Right hindlimb (tissue), 1 donor: ENCODE measurements around the gene SRRD.
"Not testable (repeated sequence)": the region's sequence is repeated elsewhere in the genome, so short reads cannot be mapped to it uniquely, and the experiment has no call there.

Experiments
- DNase-seq: peaks from one replicate; pipeline ENCODE4 v3.0.0-alpha.2; 2018

SRRD gene, protein sequence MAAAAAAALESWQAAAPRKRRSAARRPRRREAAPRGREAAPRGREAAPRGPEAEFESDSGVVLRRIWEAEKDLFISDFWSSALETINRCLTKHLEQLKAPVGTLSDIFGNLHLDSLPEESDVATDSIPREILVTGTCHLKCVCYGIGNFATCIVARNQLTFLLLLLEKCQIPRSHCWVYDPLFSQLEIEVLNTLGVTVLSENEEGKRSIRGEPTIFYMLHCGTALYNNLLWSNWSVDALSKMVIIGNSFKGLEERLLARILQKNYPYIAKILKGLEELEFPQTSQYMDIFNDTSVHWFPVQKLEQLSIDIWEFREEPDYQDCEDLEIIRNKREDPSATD

DNA sequence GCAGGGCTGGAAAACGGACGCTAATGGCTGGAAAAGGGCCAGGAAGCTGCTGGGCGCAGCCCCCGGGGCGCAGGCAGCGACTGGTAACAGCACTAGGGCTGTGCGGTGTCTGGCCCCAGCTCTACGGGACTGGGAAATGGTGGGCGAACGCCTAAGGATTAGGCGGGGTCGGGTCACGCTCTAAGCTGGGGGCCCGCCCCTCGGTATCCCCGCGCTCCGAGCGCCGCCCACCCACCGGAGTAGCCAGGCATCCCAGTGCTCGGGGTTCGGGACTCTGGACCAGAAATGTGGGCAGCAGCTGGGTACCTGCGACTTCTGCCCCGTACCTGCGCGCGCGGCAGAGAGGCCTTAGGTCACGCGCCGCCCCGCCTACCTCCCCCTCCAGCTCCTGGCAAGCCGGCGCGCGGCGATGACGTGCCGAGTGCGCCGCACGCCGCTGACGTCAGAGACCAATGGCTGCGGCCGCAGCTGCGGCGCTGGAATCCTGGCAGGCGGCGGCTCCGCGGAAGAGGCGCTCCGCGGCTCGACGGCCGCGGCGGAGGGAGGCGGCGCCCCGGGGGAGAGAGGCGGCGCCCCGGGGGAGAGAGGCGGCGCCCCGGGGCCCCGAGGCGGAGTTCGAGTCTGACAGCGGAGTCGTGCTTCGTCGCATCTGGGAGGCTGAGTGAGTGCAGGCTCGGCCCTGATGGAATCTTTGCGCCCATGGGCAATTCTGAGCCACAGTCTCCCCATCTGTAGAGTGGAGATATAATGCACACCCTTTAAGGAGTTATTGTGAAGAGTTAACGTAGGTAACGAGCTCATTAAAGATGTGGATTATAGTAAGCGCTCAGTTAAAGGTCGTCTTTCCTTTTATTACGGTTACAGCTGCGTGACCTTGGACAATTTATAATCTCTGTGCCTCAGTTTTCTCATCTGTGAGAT lies at the start of gene SRRD, which contains the start of gene HPS4:
Gene SRRD (plus strand): TSS at position 439 of the 921 bp plus-strand sequence. CDS start 14 bp downstream, at position 453.
Gene HPS4 (minus strand): TSS at position 345 of the 921 bp plus-strand sequence. CDS start 2,021 bp downstream, outside the sequence.
- peak; percentile 93 for DNase-seq

DNA sequence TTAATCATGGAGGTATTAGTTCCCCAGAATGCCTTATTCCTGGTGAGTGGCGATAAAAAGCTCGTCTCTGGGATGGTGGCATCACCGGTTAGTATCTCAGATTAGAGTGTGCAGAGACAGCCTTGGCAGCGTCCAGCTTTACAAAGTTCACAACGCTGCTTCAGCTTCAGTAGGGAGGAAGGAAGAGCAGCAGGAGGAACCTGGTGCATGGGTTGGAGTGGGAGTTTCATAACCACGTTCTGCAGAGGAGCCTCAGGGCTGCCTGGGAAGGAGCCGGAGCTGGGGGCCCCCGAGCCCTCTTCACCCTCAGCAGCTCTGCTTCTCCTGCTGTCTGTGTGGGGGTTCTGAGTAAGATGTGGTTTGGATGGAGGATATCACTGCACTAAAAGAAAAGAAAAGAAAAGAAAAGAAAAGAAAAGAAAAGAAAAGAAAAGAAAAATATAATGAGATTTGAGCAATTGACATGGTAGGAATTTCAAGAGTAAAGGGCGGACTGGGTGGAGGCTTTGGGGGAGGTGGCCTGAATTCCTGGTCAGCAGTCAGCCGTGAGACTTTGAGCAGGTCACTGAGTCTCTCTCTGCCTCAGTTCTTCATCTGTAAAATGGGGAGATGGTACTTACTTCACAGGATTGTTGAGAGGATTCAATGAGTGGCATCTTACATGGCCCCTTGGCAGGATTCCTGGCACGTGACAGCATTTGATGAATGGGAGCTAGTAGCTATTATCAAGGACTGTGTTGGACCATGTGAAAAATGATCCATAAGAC lies 48.2 kb upstream of the SRRD start:
- DNase-seq, result no peak

DNA sequence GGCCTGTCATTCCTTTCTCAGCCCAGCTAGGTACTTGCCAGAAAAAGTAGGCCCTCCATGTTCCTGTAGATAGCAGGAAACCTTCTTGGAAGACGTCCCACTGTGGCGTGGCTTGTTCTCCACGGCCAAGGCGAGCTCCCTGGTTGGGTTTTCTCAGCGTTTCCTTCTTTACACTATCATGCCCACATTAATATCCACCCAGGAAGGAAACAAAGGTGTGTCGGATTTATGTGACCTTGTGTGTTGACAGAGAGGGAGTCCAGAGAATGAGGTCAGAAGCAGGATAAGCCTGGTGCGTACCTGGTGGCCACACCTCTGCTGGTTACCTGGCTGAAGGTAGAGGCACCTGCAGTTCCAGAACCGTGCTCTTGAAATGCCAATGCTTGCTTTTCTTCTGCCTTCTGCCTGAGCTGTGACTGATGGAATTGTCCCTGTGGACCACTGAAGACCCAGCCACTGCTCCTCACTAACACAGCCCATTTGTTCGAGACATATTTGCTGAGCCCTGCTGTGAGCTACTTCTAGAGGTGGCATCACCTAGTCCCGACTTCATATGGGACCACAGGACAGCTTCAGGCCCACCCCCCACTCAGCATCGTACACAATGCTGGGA lies 46.7 kb upstream of the SRRD start:
- DNase-seq, result no peak

DNA sequence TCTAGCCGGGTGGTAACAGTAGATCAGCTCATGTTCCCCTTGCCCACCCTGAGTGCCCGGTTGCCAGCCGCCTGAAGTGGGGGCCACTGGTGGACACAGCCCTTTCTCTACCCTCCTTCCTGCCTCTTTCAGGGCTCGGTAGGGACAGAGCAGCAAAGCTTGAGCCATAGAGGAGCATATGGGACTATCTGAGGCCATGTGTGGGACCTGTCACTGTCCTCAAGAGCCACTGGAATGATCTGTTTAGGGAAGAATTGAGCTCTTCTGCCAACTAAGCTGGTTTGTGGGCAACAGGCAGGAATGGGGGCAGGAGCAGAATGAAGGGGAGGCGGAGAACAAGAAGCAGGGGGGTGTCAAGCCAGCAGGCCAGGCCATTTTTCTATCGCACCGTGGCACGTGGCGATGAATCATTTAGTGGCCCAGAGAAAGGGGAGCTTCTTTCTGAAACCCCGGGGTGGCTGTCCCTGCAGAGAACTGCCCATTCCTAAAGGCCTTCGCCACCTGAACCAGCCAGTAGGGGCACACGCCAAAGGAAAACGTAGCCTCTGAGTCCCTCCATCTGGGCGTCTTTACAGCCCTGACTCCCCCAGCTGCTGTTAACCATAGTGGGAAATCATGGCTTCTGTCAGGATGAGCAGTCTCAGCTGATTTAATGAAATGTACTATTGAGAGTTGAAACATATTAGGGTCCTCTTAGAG lies 45.8 kb upstream of the SRRD start:
- DNase-seq, result no peak

DNA sequence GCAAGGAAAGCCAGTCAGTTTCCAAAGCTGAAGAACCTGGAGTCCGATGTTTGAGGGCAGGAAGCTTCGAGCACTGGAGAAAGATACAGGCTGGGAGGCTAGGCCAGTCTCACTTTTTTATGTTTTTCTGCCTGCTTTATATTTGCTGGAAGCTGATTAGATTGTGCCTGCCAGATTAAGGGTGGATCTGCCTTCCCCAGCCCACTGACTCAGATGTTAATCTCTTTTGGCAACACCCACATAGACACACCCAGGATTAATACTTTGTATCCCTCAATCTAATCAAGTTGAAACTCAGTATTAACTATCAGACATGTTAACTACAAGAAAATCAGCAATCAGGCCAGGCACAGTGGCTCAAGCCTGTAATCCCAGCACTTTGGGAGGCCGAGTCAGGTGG lies 44.9 kb upstream of the SRRD start:
- DNase-seq, result not testable (repeated sequence)

DNA sequence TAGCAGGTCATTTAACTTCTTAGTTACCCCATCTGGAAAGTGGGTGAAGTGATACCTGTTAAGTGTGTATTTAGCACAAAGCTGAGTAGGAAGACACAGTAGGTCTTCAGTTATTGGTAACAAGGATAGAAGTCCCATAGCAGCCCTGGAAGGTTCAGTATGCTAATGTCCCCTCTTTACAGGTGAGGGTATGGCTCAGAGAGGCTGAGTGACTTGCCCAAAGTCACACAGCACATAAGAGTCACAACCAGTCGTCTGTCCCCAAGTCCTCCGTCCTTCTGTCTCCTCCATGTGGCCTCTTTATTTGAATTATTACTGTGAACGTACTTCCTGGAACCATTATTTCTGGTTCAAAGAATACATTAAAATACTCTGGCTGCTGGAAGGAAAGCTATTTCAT lies 44.1 kb upstream of the SRRD start:
- DNase-seq, result no peak

DNA sequence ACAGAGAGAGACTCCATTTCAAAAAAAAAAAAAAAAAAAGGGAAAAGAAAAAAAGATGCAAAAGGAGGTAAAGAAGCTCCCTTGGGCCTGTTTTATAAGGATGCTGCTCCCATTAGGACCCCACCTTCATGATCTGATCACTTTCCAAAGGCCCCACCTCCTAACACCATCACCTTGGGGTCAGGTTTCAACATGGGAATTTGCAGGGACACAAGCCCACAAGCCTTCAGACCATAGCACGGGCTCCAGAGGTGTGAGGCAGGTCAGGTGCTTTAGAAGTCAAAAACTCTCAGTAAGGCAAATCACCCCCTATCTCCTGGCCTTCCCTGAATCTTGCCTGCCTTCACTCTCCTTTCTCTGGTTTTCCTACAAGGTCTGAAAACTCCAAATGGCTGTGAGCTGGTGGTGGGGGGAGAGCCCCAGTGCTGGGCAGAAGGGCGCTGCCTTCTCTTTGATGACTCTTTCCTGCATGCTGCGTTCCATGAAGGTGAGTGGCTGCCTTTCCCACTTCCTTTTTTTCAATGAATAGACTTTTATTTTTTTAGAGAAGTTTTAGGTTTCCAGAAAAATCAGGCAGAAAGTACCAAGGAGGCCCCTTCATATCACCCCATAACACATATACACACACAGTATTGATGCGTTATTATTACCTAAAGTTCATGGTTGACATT lies 41.5 kb upstream of the SRRD start:
- DNase-seq, result no peak

DNA sequence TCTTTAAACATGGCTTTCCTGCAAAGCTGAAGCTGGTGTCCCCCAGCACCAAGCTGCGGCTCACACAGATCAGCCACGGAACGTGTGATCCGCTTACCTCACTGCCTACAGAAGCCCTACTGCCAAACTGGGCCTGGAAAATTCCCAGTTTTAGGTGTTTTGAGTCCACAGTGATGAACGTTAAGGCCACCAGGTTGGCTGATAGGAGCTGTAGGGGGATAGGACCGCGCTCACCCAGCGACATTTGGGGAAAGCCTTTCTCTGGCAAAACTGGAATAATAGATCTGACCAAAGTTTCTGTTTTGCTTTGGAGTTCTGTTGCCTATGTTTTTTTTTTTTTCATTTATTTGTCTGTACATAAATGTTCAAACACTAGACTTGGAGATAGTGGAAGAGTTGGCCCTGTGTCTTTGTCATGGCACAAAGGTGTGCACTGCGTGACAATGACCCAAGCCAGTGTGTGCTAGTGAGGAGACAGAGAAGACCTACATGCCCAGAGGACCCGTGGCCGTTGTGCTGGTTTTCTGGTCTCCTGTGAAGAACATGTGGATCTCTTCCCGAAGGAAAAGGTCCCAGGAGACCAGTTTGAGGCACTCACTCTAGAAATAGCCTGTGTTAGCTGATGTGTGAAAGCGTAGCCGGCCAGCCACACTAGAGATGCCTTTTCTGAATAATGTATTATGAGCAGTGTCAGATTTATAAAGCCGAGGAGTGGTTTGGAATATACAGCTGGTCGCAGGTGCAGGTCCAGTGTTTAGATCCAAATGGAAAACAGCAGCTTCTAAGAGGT lies 39.6 kb upstream of the SRRD start:
- DNase-seq, result no peak

DNA sequence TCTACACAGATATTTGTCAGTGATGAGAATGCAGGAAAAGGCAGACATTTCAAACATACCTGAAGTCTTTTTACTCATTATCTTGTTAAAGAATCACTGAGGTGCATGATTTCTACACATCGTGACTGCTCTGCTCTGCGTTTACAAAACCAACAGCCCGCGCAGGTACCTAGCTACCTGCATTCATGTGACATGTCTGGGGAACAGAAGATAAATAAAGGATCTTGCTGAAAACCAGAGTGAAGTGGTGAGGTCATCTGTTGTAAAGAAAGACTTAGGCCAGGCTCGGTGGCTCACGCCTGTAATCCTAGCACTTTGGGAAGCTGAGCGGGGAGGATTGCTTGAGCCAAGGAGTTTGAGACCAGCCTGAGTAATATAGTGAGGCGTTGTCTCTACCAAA lies 38.9 kb upstream of the SRRD start:
- no peak for DNase-seq

DNA sequence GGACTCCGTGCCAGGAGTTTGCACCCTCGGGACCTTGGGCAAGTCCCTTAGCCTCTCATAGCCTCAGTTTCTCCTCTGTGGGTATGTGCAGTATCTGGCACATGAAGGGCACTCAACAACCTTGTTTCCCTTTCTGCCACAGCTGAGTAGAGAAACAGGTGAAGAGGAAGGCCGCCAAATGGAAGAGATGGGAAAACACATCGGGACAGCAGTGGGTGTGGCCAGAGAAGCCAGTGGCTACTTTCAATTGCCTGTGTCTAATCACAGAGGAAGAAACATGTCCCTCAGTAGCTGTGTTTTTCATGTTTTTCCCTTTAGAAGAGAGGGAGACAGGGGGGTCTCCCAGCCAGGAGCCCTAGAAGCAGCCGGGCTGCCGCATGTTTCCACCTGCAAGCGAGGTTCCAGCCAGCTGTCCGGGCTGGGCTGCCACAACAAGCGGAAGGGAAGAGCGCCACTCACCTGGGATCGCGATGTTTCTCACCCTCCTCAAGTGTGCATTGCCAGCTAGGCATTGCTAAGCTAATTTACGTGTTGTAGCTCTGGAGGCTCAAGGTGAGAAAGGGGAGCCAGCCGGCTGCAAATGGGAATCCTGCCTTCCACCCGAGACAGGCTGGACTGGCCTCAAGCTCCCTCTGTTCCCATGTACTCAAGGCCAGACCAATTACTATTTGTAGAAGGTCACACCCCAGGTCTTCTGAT lies 38.0 kb upstream of the SRRD start:
- no peak for DNase-seq

DNA sequence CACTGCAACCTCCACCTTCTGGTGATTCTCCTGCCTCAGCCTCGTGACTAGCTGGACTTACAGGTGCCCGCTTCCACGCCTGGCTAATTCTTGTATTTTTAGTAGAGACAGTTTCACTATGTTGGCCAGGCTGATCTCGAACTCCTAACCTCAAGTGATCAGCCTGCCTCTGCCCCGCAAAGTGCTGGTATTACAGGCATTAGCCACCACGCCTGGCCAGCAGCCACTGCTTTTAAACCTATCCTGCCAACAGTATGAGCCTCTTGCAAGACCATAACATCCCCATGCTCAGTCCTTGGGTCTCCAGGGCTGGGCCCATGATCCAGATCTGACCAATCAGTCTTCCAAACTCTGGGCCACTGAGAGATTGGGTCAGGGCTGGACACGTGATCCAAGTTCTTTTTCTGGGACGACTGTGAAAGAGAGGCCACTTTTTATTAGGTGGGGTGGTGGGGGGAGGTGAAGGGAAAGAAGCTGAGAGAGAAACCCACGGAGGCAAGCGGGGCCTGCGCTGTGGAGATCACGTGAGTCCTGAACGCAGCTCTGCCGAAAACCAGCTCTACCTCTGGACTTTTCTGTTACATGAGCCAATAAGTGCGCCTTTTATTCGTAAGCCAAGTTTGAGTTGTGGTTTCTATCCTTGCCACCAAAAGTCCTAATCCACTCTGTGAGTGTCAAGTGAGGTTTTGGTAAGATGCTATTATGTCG lies 36.7 kb upstream of the SRRD start:
- DNase-seq, result no peak

DNA sequence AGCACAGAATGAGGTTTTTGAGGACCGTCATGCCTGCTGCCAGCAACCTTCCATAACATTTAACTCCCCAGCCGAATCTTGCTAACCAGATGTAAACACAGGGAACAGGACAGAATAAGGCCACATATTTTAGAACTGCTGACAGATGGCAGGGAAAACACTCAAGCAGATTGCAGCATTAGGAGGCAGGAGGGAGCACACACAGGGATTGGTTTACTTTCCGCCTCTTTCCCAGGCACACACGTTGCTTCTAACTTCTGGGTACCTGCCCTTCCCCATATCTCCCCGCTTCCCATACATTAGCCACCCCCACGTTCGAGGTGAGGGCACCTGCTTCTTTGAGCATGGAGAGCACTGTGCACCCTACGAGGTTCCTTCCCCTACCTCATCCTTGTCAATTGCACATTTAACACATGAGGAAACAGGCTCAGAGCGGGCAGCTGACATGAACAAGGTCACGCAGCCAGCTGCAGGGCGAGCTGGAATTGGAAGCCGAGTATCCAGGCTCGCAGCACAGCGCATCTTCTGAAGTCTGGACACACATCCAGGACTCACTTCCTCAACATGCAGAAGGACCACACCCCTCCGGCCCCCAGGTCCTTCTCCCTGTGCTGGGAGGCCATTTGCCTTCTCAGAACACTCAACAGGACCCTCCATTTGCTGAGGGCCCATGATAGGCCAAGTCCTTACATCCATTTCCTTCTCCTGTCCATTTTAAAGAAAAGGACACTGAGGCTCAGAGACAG lies 35.9 kb upstream of the SRRD start:
- DNase-seq, result no peak

DNA sequence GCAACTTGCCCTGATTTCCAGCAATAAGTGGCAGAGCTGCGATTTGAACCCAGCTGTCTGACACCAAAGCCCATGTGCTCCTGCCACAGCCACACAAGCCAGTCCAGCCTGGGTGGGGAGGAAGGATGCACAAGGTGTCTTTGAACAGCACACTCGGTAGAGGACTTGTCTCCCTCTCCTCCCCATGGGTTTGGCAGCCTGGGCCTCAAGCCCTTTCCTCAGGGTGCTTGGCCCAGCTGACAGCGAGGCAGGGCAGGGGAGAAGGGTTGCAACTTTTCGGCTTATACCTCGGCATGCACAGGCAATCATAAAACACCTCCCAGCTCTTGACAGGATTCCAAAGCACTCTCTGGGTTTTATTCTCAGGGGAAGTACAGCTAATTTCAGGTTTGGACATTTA lies 35.3 kb upstream of the SRRD start:
- no peak for DNase-seq

DNA sequence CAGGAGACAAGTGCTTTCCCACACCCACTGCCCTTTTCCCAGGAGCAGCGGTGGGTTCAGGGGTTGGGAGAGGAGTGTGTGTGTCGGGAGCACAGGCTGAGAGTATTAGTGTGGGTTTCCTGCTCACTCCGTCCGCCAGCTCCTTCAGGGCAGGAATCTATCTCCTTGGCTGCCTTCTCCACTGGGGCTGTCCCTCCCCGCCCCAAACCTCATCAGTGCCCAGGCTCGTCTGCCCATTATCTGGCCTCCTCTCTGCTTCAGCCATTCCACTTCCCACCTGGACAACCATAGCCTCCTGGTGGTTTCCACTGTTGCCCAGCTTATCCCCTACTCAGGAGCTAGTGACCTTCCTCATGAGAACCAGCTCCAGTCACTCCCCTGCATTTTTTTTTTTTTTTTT lies 34.7 kb upstream of the SRRD start:
- DNase-seq, result no peak

DNA sequence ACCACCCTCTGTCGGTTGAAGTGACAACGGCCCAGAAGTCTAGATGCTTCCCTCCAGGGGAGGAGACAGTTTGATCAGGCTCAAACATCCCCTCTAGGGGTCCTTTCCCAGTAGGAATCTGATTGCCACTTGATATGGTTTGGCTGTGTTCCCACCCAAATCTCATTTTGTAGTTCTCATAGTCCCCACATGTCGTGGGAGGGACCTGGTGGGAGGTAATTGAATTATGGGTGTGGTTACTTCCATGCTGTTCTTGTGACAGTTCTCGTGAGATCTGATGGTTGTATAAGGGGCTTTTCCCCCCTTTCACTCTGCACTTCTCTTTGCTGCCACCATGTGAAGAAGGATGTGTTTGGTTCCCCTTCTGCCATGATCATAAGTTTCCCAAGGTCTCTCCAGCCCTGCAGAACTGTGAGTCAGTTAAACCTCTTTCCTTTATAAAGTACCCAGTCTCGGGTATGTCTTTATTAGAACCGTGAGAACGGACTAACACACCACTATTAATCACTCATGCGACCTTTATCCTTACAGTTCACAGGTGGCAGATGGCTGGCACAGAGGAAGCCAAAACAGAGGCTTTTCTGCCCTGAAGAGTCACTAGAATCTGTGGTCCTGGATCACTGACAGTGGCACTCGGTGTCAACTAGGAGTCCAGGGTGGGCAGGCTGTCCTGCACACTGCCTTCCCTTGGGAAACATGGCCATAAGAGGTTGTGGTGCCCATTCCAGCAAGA lies 33.1 kb upstream of the SRRD start:
- DNase-seq, result no peak

DNA sequence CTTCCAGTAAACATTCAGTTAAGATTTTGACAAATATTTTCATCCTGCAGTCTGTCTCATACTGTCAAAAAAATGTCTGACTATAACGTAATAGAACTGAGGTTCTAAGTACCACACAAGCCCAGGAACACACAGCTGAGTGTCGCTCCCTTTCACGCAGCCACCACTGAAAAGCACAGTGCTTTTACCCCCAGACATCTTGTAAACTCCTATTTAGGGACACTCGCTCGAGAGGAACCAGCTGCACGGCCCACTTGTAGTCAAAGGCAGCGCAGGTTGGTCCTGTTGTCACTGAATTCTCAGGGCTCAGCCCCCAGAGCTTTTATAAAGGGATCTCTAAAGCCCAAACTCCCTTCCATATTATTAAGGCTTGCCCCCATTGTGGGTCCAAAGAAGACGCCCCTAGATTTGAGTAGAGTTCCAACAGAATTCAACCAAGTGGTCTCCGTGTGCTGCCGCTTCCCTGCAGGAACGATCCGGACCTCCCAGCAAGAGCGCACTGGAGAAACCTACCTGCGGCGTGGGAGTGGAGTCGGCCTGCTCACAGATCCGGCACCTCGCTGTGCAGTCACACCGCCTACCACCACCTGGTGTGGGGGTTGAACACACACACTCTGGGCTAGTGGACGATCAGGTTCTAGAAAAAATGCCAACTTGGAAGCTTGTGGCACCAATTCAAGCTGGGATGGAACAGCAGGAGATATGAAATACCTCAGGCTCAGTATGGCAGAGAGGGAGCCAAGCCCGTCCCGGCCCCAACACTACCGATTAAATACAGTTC lies 31.3 kb upstream of the SRRD start:
- DNase-seq, result no peak

DNA sequence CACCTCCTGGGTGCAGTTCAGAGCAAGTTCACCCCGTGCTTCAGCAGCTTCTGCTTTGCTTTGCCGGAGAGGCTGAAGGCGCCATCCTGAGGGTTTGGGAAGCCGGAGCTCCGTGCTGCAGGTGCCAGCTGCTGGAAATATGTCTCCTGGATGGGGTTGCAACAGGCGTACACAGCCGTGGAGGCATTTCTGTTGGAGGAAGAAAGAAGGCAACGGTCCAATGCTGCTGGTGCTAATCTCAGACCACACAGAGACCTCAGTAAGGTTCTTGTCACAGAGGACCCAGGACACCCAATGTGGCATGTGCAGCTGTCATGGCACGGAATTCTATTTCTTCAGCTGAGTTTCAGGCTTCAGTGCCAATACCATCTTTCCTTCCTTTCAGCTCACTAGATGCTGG lies 30.5 kb upstream of the SRRD start:
- peak; percentile 40 for DNase-seq
